H1 (cell line): Measurements from ENCODE around the gene ASPA. TPM values are rescaled to one million over a fixed set of nuclear protein-coding genes. Genes with fewer than 3 reads are reported as not detected.
"Not testable (repeated sequence)": the region's sequence is repeated elsewhere in the genome, so short reads cannot be mapped to it uniquely, and the experiment has no call there.

ENCODE experiments used
- CTCF ChIA-PET: fragments of 300-600 bp; sonication (Branson Sonifier 250); formaldehyde crosslinking; loops from one replicate; lab custom pipeline; 2021; ENCODE audit not compliant: partially characterized antibody; lab: Charles Lee
- POLR2A ChIA-PET: fragments of 300-600 bp; sonication (Branson Sonifier 250); formaldehyde crosslinking; loops from one replicate; lab custom pipeline; 2021; ENCODE audit warnings: inconsistent platforms; ENCODE audit not compliant: partially characterized antibody; lab: Charles Lee
- DNase-seq, 2 experiments: peaks; one replicate each; pipeline versions ENCODE4 v3.0.0 to v3.0.0-alpha.2; 2010 to 2022; ENCODE audit warnings: low spot score in 2 of 2, low read depth in 1 of 2, mixed read lengths in 1 of 2
- FAIRE-seq: peaks from 2 replicates; lab custom pipeline; 2011; peaks lifted over from hg19 to GRCh38; lab: Jason Lieb, UNC
- H2AFZ ChIP-seq: 2 replicates; pipeline ENCODE4 v1.8.1; 2012; ENCODE audit warnings: low read length, inconsistent platforms
- H2AK5ac ChIP-seq: 2 replicates; pipeline ENCODE4 v1.6.1; 2013; ENCODE audit warnings: low read depth, low read length
- H2BK120ac ChIP-seq: replicated peaks from 2 replicates; pipeline ENCODE3; 2013; ENCODE audit warnings: low read depth, low read length, inconsistent platforms
- H2BK12ac ChIP-seq: 2 replicates; pipeline ENCODE4 v1.6.1; 2013; ENCODE audit warnings: low read depth, low read length
- H2BK15ac ChIP-seq: 2 replicates; pipeline ENCODE4 v1.6.1; 2013; ENCODE audit warnings: low read length
- H2BK20ac ChIP-seq: 2 replicates; pipeline ENCODE4 v1.6.1; 2013; ENCODE audit warnings: low read length
- H2BK5ac ChIP-seq: 2 replicates; pipeline ENCODE4 v1.6.1; 2013; ENCODE audit warnings: low read depth, low read length
- H3K14ac ChIP-seq: 2 replicates; pipeline ENCODE4 v1.6.1; 2013; ENCODE audit warnings: inconsistent platforms; ENCODE audit not compliant: insufficient read length
- H3K18ac ChIP-seq: 2 replicates; pipeline ENCODE4 v1.6.1; 2013; ENCODE audit warnings: low read length; ENCODE audit errors: extremely low read depth
- H3K23ac ChIP-seq: 2 replicates; pipeline ENCODE4 v1.6.1; 2013; ENCODE audit warnings: inconsistent platforms; ENCODE audit not compliant: insufficient read length
- H3K23me2 ChIP-seq: 2 replicates; pipeline ENCODE4 v1.6.1; 2013; ENCODE audit warnings: low read depth, low read length
- H3K27ac ChIP-seq: 2 replicates; pipeline ENCODE4 v1.6.1; 2011; ENCODE audit warnings: low read depth, low read length, inconsistent platforms
- H3K27me3 ChIP-seq, 4 experiments: replicated peaks in 1 of 4; 1 replicate in 1 of 4; 2 replicates in 3 of 4; pipeline versions ENCODE4 v1.6.1 to v1.8.1; 2011 to 2013; ENCODE audit warnings: low read length in 3 of 4, mild to moderate bottlenecking in 3 of 4, inconsistent platforms in 2 of 4, mixed read lengths in 2 of 4, moderate library complexity in 1 of 4; ENCODE audit not compliant: control insufficient read depth in 3 of 4, insufficient read depth in 3 of 4; ENCODE audit errors: extremely low read depth in 1 of 4
- H3K36me3 ChIP-seq, 4 experiments: 2 replicates each; pipeline versions ENCODE4 v1.6.1 to v1.8.1; 2011 to 2013; ENCODE audit warnings: mild to moderate bottlenecking in 4 of 4, low read length in 3 of 4, moderate library complexity in 2 of 4, control low read depth in 1 of 4, inconsistent platforms in 1 of 4; ENCODE audit not compliant: insufficient read depth in 4 of 4, control insufficient read depth in 2 of 4
- H3K4ac ChIP-seq: replicated peaks from 2 replicates; pipeline ENCODE3; 2013; ENCODE audit warnings: low read length, low read depth, mixed read lengths, inconsistent platforms; ENCODE audit not compliant: insufficient read length
- H3K4me1 ChIP-seq, 4 experiments: replicated peaks in 1 of 4; 1 replicate in 1 of 4; 2 replicates in 3 of 4; pipeline versions ENCODE4 v1.6.1 to v1.8.1; 2011 to 2013; ENCODE audit warnings: low read length in 3 of 4, inconsistent platforms in 2 of 4, mixed read lengths in 1 of 4; ENCODE audit not compliant: insufficient read depth in 4 of 4, control insufficient read depth in 3 of 4
- H3K4me2 ChIP-seq, 2 experiments: 2 replicates each; pipeline versions ENCODE4 v1.6.1 to v1.8.1; 2011 to 2013; ENCODE audit warnings: low read depth in 2 of 2, low read length in 2 of 2, control low read depth in 1 of 2, inconsistent platforms in 1 of 2, mild to moderate bottlenecking in 1 of 2; ENCODE audit not compliant: insufficient read depth in 1 of 2
- H3K4me3 ChIP-seq, 4 experiments: fragments of 200-600, 300-600 bp in 1 of 4; sonication (generic), shearing (Covaris generic), sonication (Bioruptor Twin) in 1 of 4; 2 replicates each; pipeline versions ENCODE4 v1.5.1 to v1.8.1; 2011 to 2016; ENCODE audit warnings: low read length in 4 of 4, low read depth in 3 of 4, control low read depth in 2 of 4, inconsistent platforms in 2 of 4, mild to moderate bottlenecking in 2 of 4, mixed read lengths in 1 of 4, moderate library complexity in 1 of 4; ENCODE audit not compliant: insufficient read depth in 2 of 4; ENCODE audit errors: extremely low read depth in 1 of 4
- H3K56ac ChIP-seq: replicated peaks from 2 replicates; pipeline ENCODE3; 2013; ENCODE audit warnings: low read depth, mild to moderate bottlenecking, mixed read lengths, low read length, inconsistent platforms; ENCODE audit not compliant: insufficient read length
- H3K79me1 ChIP-seq: 2 replicates; pipeline ENCODE4 v1.6.1; 2013; ENCODE audit warnings: low read depth, low read length, control low read depth
- H3K79me2 ChIP-seq, 2 experiments: 2 replicates each; pipeline versions ENCODE4 v1.6.1 to v1.8.1; 2012 to 2013; ENCODE audit warnings: low read length in 2 of 2, mild to moderate bottlenecking in 2 of 2, inconsistent platforms in 1 of 2; ENCODE audit not compliant: insufficient read depth in 2 of 2, control insufficient read depth in 1 of 2
- H3K9ac ChIP-seq, 4 experiments: replicated peaks in 1 of 4; 1 replicate in 1 of 4; 2 replicates in 3 of 4; pipeline versions ENCODE4 v1.6.1 to v1.8.1; 2011 to 2013; ENCODE audit warnings: low read depth in 3 of 4, low read length in 3 of 4, control low read depth in 2 of 4, mild to moderate bottlenecking in 2 of 4, moderate library complexity in 2 of 4, inconsistent platforms in 1 of 4; ENCODE audit errors: extremely low read depth in 1 of 4
- H3K9me3 ChIP-seq, 2 experiments: 2 replicates each; pipeline versions ENCODE4 v1.6.1 to v1.8.1; 2012 to 2013; ENCODE audit warnings: mild to moderate bottlenecking in 2 of 2, moderate library complexity in 2 of 2, control low read depth in 1 of 2, inconsistent platforms in 1 of 2, low read depth in 1 of 2, low read length in 1 of 2, mixed read lengths in 1 of 2; ENCODE audit not compliant: insufficient read depth in 2 of 2
- H4K20me1 ChIP-seq, 2 experiments: replicated peaks in 1 of 2; 2 replicates each; pipeline versions ENCODE3 to v1.8.1; 2011 to 2013; ENCODE audit warnings: inconsistent platforms in 2 of 2, low read length in 2 of 2, mild to moderate bottlenecking in 1 of 2; ENCODE audit not compliant: insufficient read depth in 2 of 2, control insufficient read depth in 1 of 2
- H4K5ac ChIP-seq: 2 replicates; pipeline ENCODE4 v1.6.1; 2013; ENCODE audit warnings: low read length, low read depth, mixed read lengths, inconsistent platforms; ENCODE audit not compliant: insufficient read length
- H4K8ac ChIP-seq: 2 replicates; pipeline ENCODE4 v1.8.0; 2013; ENCODE audit warnings: mild to moderate bottlenecking, moderate library complexity, low read length, inconsistent platforms; ENCODE audit not compliant: insufficient read depth; ENCODE audit errors: extremely low read depth
- H4K91ac ChIP-seq: replicated peaks from 2 replicates; pipeline ENCODE3; 2013; ENCODE audit warnings: low read length, mixed read lengths, inconsistent platforms; ENCODE audit not compliant: insufficient read length
- CHD2 ChIP-seq: IDR thresholded peaks from 2 replicates; pipeline ENCODE4 v1.6.1; 2012; ENCODE audit warnings: low read length, improper control_type of control experiment
- WGBS, 2 experiments: shearing (Covaris generic) in 1 of 2; methylation state at CpG; one replicate each; pipeline versions ENCODE4 v1.1.6 to v1.1.7; 2013 to 2015; ENCODE audit warnings: low lambda C conversion rate in 2 of 2, mixed read lengths in 2 of 2, inconsistent platforms in 1 of 2, low coverage in 1 of 2, missing lambda C conversion rate in 1 of 2; ENCODE audit not compliant: insufficient replicate concordance in 2 of 2, insufficient coverage in 1 of 2, insufficient read length in 1 of 2; ENCODE audit errors: extremely low coverage in 1 of 2, missing lambda C conversion rate in 1 of 2; 5-methylcytosine and 5-hydroxymethylcytosine counted together
- polyA plus RNA-seq, 7 experiments: library from polyadenylated mRNA; depleted of rRNA in 3 of 7; stranded (reverse) in 5 of 7; unstranded in 2 of 7; fragments of >200 nt in 5 of 7; fragments of 200-250 nt in 2 of 7; gene quantifications; 1 replicate in 5 of 7; 2 replicates in 1 of 7; 4 replicates in 1 of 7; pipeline versions ENCODE4 v1.2.1 to v1.2.3, GENCODE V29; 2011 to 2013; ENCODE audit warnings: missing spikeins in 2 of 7, mixed read lengths in 2 of 7
- total RNA-seq: library from RNA; stranded (reverse); fragmentation: NEBNext Ultra II Directional; extraction: Animal tissue kit (Norgen Biotek cat#: 25700); gene quantifications from 2 replicates; pipeline ENCODE4 v1.2.1, GENCODE V29; 2021

Gene ASPA
- total and polyA plus RNA-seq, 2 of the 8 experiments (the other 6 are each of a cell fraction or from before 2014, with no cell fraction given) = 0.03 TPM; not detected in 1

- no peak for TF ChIP-seq CHD2
- TF ChIP-seq, all 59 proteins: peak for 0
Measured at GRCh38 chr17:3448059-3448665, 27.6 kb upstream of the ASPA start (continued).

GRCh38 chr17:3466355-3466754 is 9.4 kb upstream of the ASPA start:
- FAIRE-seq = peak; percentile 71
- DNase-seq = not testable (repeated sequence)

More at GRCh38 chr17:3466355-3466754, 9.4 kb upstream of the ASPA start:
- H3K23me2 ChIP-seq, H3K27me3 ChIP-seq, H4K8ac ChIP-seq, H2AFZ ChIP-seq, H2BK15ac ChIP-seq, H3K36me3 ChIP-seq, H4K91ac ChIP-seq, H4K20me1 ChIP-seq, H2BK120ac ChIP-seq, H3K9ac ChIP-seq, H2BK20ac ChIP-seq, H2AK5ac ChIP-seq, H3K4me3 ChIP-seq, H3K4ac ChIP-seq, H3K4me2 ChIP-seq, H3K27ac ChIP-seq, H2BK5ac ChIP-seq, H3K79me2 ChIP-seq, H3K79me1 ChIP-seq, H3K23ac ChIP-seq, POLR2A ChIA-PET, H3K14ac ChIP-seq, H3K4me1 ChIP-seq, H3K56ac ChIP-seq, H3K9me3 ChIP-seq, H4K5ac ChIP-seq, H2BK12ac ChIP-seq, H3K18ac ChIP-seq: not testable (repeated sequence)
- WGBS, 2 experiments = 76% methylated on average over 1 of the region's 1 CpG; no CpG with 5 or more reads in 1 of the 2 experiments
- CTCF ChIA-PET = interaction anchor here (0.6 kb wide), 1 partner anchor 1651 kb away, joined by 3 read pairs; no protein-coding TSS in a partner anchor
